ENCODE measurements around the gene P4HA2. TPM values are rescaled to one million over a fixed set of nuclear protein-coding genes. Genes with fewer than 3 reads are reported as not detected.

Gene P4HA2
- total and polyA plus RNA-seq, 4 donors, result 20.3 to 62.3 (median 37.2) TPM

DNA sequence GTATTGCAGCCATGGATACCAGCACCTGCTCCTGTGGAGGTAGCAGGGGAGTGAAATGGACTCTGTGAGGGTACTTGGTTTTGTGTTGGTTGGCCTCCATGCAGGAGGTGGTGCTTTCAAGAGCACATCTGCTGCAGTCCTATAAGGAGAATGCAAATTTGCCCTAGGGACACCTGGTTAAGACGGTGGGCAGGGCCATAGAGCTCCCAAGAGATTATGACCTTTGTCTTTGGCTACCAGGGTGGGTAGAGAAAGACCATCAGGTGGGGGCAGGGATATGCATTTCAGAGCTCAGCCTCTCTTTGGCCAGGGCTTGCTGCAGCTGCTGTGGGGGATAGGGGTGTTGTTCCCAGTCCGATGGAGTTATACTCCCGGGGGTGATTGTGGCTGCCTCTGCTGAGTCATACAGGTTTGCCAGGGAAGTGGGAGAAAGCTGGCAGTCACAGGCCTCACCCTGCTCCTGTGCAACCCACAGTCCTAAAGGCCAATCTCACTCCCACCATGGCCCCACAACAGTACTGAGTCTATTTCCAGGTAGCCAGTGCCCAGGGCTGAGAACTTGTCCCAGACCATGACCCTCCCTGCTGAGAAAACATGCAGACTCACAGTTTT lies 15.8 kb upstream of the P4HA2 start:
- no peak overlapping the region for H3K9ac ChIP-seq (ENCODE audit: insufficient read depth in 1 of 2, low read length in 2 of 2)
- H3K4me3 ChIP-seq, result no peak overlapping the region
- ATAC-seq (ENCODE audit: insufficient read depth, low FRiP score) (no peak), DNase-seq (peak in 1 of 3 donors; percentile 4)
- no peaks in the 10 kb centered on the region for H3K36me3 ChIP-seq (ENCODE audit: control insufficient read depth in 4 of 4, insufficient read depth in 4 of 4, low read length in 4 of 4)
- WGBS, 2 donors, result 88 to 96% methylated on average over 3 of the region's 3 CpGs
- TF ChIP-seq, protein P1, sequence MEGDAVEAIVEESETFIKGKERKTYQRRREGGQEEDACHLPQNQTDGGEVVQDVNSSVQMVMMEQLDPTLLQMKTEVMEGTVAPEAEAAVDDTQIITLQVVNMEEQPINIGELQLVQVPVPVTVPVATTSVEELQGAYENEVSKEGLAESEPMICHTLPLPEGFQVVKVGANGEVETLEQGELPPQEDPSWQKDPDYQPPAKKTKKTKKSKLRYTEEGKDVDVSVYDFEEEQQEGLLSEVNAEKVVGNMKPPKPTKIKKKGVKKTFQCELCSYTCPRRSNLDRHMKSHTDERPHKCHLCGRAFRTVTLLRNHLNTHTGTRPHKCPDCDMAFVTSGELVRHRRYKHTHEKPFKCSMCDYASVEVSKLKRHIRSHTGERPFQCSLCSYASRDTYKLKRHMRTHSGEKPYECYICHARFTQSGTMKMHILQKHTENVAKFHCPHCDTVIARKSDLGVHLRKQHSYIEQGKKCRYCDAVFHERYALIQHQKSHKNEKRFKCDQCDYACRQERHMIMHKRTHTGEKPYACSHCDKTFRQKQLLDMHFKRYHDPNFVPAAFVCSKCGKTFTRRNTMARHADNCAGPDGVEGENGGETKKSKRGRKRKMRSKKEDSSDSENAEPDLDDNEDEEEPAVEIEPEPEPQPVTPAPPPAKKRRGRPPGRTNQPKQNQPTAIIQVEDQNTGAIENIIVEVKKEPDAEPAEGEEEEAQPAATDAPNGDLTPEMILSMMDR (IDR thresholded peaks at IDR 0.05; ENCODE audit: control extremely low read depth, extremely low read depth), result no peak
- H3K4me1 ChIP-seq (ENCODE audit: control insufficient read depth in 5 of 5, insufficient read depth in 5 of 5, low read length in 5 of 5), result no peaks in the 10 kb centered on the region
- H3K9me3 ChIP-seq (ENCODE audit: control insufficient read depth in 4 of 4, insufficient read depth in 3 of 4, low read length in 3 of 4), result peaks cover 0 to 14% (median 10%) of the 10 kb centered on the region in 4 donors
- no peak overlapping the region for H3K27ac ChIP-seq (ENCODE audit: low read depth in 1 of 2, low read length in 1 of 2)
- H3K27me3 ChIP-seq (ENCODE audit: control insufficient read depth in 3 of 3, insufficient read depth in 3 of 3, low read length in 2 of 3), result no peaks in the 10 kb centered on the region

DNA sequence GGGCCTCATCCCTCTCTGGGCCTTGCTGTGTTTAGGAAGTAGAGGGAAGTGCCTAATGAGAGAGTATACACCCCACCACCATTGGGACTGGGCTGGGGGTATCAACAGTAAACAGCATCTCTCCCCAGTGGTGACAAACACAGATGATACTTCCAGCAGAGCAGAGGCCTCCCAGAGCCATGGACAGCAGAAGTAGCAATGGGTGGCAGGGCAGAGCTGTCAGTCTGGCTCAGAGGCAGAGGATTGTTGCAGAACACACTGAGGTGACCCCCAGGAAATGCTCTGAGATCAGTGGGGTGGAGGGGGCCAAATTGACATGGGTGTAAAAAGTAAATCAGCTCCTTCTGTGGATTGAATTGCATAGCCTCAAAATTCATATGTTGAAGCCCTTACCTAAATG lies 12.1 kb upstream of the P4HA2 start:
- Histone ChIP-seq H3K9ac (ENCODE audit: insufficient read depth in 1 of 2, low read length in 2 of 2) (no peak overlapping the region), H3K36me3 (ENCODE audit: control insufficient read depth in 4 of 4, insufficient read depth in 4 of 4, low read length in 4 of 4) (no peaks in the 10 kb centered on the region), H3K27ac (ENCODE audit: low read depth in 1 of 2, low read length in 1 of 2) (no peak overlapping the region), H3K27me3 (ENCODE audit: control insufficient read depth in 3 of 3, insufficient read depth in 3 of 3, low read length in 2 of 3) (no peaks in the 10 kb centered on the region), H3K9me3 (ENCODE audit: control insufficient read depth in 4 of 4, insufficient read depth in 3 of 4, low read length in 3 of 4) (peaks cover 0 to 10% (median 2%) of the 10 kb centered on the region in 4 donors), H3K4me1 (ENCODE audit: control insufficient read depth in 5 of 5, insufficient read depth in 5 of 5, low read length in 5 of 5) (no peaks in the 10 kb centered on the region), H3K4me3 (no peak overlapping the region)
- ATAC-seq (ENCODE audit: insufficient read depth, low FRiP score), result no peak
- DNase-seq, result no peak
- TF ChIP-seq, protein P1 (IDR thresholded peaks at IDR 0.05; ENCODE audit: control extremely low read depth, extremely low read depth), result no peak

- WGBS, 2 donors, result 30 to 70% methylated on average over 1 of the region's 1 CpG
- no peak overlapping the region for H3K9ac ChIP-seq (ENCODE audit: insufficient read depth in 1 of 2, low read length in 2 of 2)
- ATAC-seq (ENCODE audit: insufficient read depth, low FRiP score) (no peak), DNase-seq (no peak)
- H3K27me3 ChIP-seq (ENCODE audit: control insufficient read depth in 3 of 3, insufficient read depth in 3 of 3, low read length in 2 of 3), result no peaks in the 10 kb centered on the region
- no peaks in the 10 kb centered on the region for H3K36me3 ChIP-seq (ENCODE audit: control insufficient read depth in 4 of 4, insufficient read depth in 4 of 4, low read length in 4 of 4)
- TF ChIP-seq, protein P1 (IDR thresholded peaks at IDR 0.05; ENCODE audit: control extremely low read depth, extremely low read depth), result no peak
- H3K27ac ChIP-seq (ENCODE audit: low read depth in 1 of 2, low read length in 1 of 2), result no peak overlapping the region
- no peak overlapping the region for H3K4me3 ChIP-seq
- H3K9me3 ChIP-seq (ENCODE audit: control insufficient read depth in 4 of 4, insufficient read depth in 3 of 4, low read length in 3 of 4), result peaks cover 0 to 10% (median 0%) of the 10 kb centered on the region in 4 donors
- H3K4me1 ChIP-seq (ENCODE audit: control insufficient read depth in 5 of 5, insufficient read depth in 5 of 5, low read length in 5 of 5), result no peaks in the 10 kb centered on the region
Measured at GRCh38 chr5:132238901-132239500, 11.3 kb upstream of the P4HA2 start.
